ENCODE measurements around the gene C6orf136. TPM values are rescaled to one million over a fixed set of nuclear protein-coding genes. Genes with fewer than 3 reads are reported as not detected.

The C6orf136 gene
- total RNA-seq, 2 experiments from 2014 or later, result 28.1 to 32.4 TPM

- POLR2A ChIA-PET, result interaction anchor here (0.5 to 2.5 kb wide), 22 partner anchors 8 to 961 kb away, joined by 3 to 16 read pairs (median 5); partner anchors contain the start of genes ABCF1, C6orf136, PRR3 and TNF
- CTCF ChIA-PET, result interaction anchor here (0.5 to 1.1 kb wide), 5 partner anchors 18 to 117 kb away, joined by 3 to 5 read pairs (median 3); no protein-coding TSS in a partner anchor
Measured at GRCh38 chr6:30614044-30614842, 32.7 kb upstream of the C6orf136 start.

GRCh38 chr6:30614843-30615218 lies 32.1 kb upstream of the C6orf136 start:
- POLR2A ChIA-PET, result interaction anchor here (0.6 to 2.5 kb wide), 22 partner anchors 8 to 960 kb away, joined by 3 to 16 read pairs (median 6); partner anchors contain the start of genes ABCF1, C6orf136, PRR3 and TNF
- CTCF ChIA-PET, result interaction anchor here (0.9 to 1.2 kb wide), 4 partner anchors 19 to 116 kb away, joined by 3 to 5 read pairs (median 4); no protein-coding TSS in a partner anchor

GRCh38 chr6:30615219-30615957 lies 31.5 kb upstream of the C6orf136 start:
- ChIA-PET CTCF (interaction anchor here (0.9 to 1.2 kb wide), 5 partner anchors 19 to 115 kb away, joined by 3 to 5 read pairs (median 3); no protein-coding TSS in a partner anchor), POLR2A (interaction anchor here (0.6 to 2.5 kb wide), 24 partner anchors 9 to 960 kb away, joined by 3 to 16 read pairs (median 5); partner anchors contain the start of genes ABCF1, C6orf136, PRR3 and TNF)

- POLR2A ChIA-PET, result interaction anchor here (0.8 to 2.5 kb wide), 10 partner anchors 42 to 125 kb away, joined by 3 to 16 read pairs (median 5); partner anchors contain the start of gene ABCF1
Measured at GRCh38 chr6:30615958-30616810, 30.7 kb upstream of the C6orf136 start.

GRCh38 chr6:30616811-30617564 lies 29.9 kb upstream of the C6orf136 start, which contains the start of gene PPP1R10:
Gene PPP1R10, minus strand, starts transcription at chr6:30617243. Its CDS starts 7,299 bp downstream, at chr6:30609944.
- ChIA-PET POLR2A (interaction anchor here (0.7 to 1.4 kb wide), 3 partner anchors 46 to 100 kb away, joined by 3 to 5 read pairs (median 4); partner anchors contain the start of genes ABCF1 and MDC1), CTCF (interaction anchor here (0.9 to 1.8 kb wide), 8 partner anchors 9 to 106 kb away, joined by 3 to 7 read pairs (median 4); partner anchors contain the start of genes ATAT1 and MDC1)

More at GRCh38 chr6:30615958-30616810, 30.7 kb upstream of the C6orf136 start:
- CTCF ChIA-PET, result interaction anchor here (0.9 to 1.2 kb wide), 2 partner anchors 105 to 115 kb away, joined by 3 to 4 read pairs; no protein-coding TSS in a partner anchor

GRCh38 chr6:30617565-30618269 lies 29.2 kb upstream of the C6orf136 start, which contains the start of gene MRPS18B:
Gene MRPS18B, plus strand, starts transcription at chr6:30617840. Its CDS starts 26 bp downstream, at chr6:30617866.
- POLR2A ChIA-PET, result interaction anchor here (0.7 to 1.4 kb wide), 4 partner anchors 47 to 105 kb away, joined by 3 to 5 read pairs (median 4); partner anchors contain the start of genes ABCF1 and MDC1
- CTCF ChIA-PET, result interaction anchor here (0.7 to 1.8 kb wide), 10 partner anchors 8 to 782 kb away, joined by 3 to 7 read pairs (median 4); partner anchors contain the start of genes ATAT1 and MDC1

- POLR2A ChIA-PET, result interaction anchor here (0.7 to 1.4 kb wide), 4 partner anchors 47 to 1216 kb away, joined by 3 to 5 read pairs (median 4); partner anchors contain the start of genes ABCF1 and MDC1
Measured at GRCh38 chr6:30618270-30618797, 28.6 kb upstream of the C6orf136 start.

GRCh38 chr6:30619561-30619960 lies 27.4 kb upstream of the C6orf136 start:
- CTCF ChIA-PET, result interaction anchor here (1.6 kb wide), 1 partner anchor 111 kb away, joined by 4 read pairs; no protein-coding TSS in a partner anchor
- POLR2A ChIA-PET, result no interaction called here

More at GRCh38 chr6:30618270-30618797, 28.6 kb upstream of the C6orf136 start:
- CTCF ChIA-PET, result interaction anchor here (0.9 to 1.8 kb wide), 9 partner anchors 8 to 112 kb away, joined by 3 to 7 read pairs (median 4); partner anchors contain the start of genes ATAT1 and MDC1

- POLR2A ChIA-PET, result interaction anchor here (0.6 to 0.7 kb wide), 2 partner anchors 139 to 298 kb away, joined by 3 to 4 read pairs; no protein-coding TSS in a partner anchor
- CTCF ChIA-PET, result interaction anchor here (0.6 to 1.3 kb wide), 5 partner anchors 8 to 105 kb away, joined by 3 to 4 read pairs (median 4); partner anchors contain the start of gene MRPS18B
Measured at GRCh38 chr6:30625511-30625910, 21.4 kb upstream of the C6orf136 start.

GRCh38 chr6:30626484-30627366 lies 20.2 kb upstream of the C6orf136 start, which contains the start of gene ATAT1:
Gene ATAT1, plus strand, starts transcription at chr6:30626874.
- CTCF ChIA-PET, result interaction anchor here (1.0 to 1.3 kb wide), 5 partner anchors 9 to 104 kb away, joined by 4 to 5 read pairs (median 4); partner anchors contain the start of genes DHX16 and MRPS18B
- POLR2A ChIA-PET, result interaction anchor here (0.7 to 1.0 kb wide), 2 partner anchors 20 to 96 kb away, joined by 4 to 12 read pairs; no protein-coding TSS in a partner anchor

GRCh38 chr6:30635834-30636233 lies 11.1 kb upstream of the C6orf136 start:
- ChIA-PET POLR2A (no interaction called here), CTCF (interaction anchor here (0.7 kb wide), 1 partner anchor 99 kb away, joined by 4 read pairs; no protein-coding TSS in a partner anchor)

GRCh38 chr6:30640481-30640880 lies 6.5 kb upstream of the C6orf136 start:
- ChIA-PET POLR2A (no interaction called here), CTCF (interaction anchor here (1.1 to 1.3 kb wide), 2 partner anchors 13 to 90 kb away, joined by 3 read pairs; no protein-coding TSS in a partner anchor)

- POLR2A ChIA-PET, result interaction anchor here (0.6 kb wide), 1 partner anchor 42 kb away, joined by 3 read pairs; no protein-coding TSS in a partner anchor
- CTCF ChIA-PET, result interaction anchor here (0.6 to 1.3 kb wide), 4 partner anchors 12 to 536 kb away, joined by 3 read pairs; no protein-coding TSS in a partner anchor
Measured at GRCh38 chr6:30641048-30641447, 5.9 kb upstream of the C6orf136 start.

- ChIA-PET CTCF (interaction anchor here (0.6 to 1.2 kb wide), 2 partner anchors 14 to 102 kb away, joined by 3 read pairs; no protein-coding TSS in a partner anchor), POLR2A (no interaction called here)
Measured at GRCh38 chr6:30643656-30644055, 3.3 kb upstream of the C6orf136 start.

Measured in activated CD8-positive, alpha-beta memory T cell treated with anti-CD3 and anti-CD28 coated beads for 36 hours (primary cell).